Upper lobe of left lung (tissue), 4 donors: Measurements from ENCODE around the gene ANKRD44.

ENCODE experiments used
- POLR2AphosphoS5 ChIP-seq, 2 donors: sonication (generic); formaldehyde crosslinking; IDR thresholded peaks; one replicate each; pipeline ENCODE4 v1.5.1; 2017; ENCODE audit warnings: antibody characterized with exemption in 2 of 2
- TF ChIP-seq, protein P1 (sequence below), 6 experiments: fragments of 450-650 bp in 4 of 6; fragments of 200-600 bp in 2 of 6; sonication (generic) in 2 of 6; IDR thresholded peaks; one replicate each; pipeline ENCODE4 v1.5.1; 2016 to 2019; ENCODE audit warnings: antibody characterized with exemption in 6 of 6

DNA sequence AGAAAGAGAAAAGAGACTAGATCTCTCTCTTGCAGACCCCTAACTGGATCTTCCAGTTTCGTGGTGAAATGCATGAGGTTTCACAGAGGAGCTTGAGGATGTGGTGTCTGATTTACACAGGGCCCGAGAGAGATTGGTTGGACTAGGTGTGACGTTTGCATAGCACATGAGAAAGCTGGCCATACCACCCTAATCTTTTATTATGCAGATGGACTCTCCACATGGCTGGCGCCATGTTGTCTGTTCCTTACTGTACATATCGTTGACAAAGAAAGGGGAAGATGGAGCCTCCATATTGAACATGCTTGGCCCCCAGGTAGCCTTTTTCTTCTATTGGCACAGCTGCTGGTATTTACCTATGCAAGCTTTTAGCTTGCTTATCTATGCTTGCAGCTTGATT is 356.6 kb downstream of the ANKRD44 start:
- TF ChIP-seq POLR2AphosphoS5 (IDR thresholded peaks at IDR 0.05): no peak
- TF ChIP-seq, protein P1, sequence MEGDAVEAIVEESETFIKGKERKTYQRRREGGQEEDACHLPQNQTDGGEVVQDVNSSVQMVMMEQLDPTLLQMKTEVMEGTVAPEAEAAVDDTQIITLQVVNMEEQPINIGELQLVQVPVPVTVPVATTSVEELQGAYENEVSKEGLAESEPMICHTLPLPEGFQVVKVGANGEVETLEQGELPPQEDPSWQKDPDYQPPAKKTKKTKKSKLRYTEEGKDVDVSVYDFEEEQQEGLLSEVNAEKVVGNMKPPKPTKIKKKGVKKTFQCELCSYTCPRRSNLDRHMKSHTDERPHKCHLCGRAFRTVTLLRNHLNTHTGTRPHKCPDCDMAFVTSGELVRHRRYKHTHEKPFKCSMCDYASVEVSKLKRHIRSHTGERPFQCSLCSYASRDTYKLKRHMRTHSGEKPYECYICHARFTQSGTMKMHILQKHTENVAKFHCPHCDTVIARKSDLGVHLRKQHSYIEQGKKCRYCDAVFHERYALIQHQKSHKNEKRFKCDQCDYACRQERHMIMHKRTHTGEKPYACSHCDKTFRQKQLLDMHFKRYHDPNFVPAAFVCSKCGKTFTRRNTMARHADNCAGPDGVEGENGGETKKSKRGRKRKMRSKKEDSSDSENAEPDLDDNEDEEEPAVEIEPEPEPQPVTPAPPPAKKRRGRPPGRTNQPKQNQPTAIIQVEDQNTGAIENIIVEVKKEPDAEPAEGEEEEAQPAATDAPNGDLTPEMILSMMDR (IDR thresholded peaks at IDR 0.05): no peak
